Fibroblast of lung (primary cell): Measurements from ENCODE around the gene CCDC171. TPM values are rescaled to one million over a fixed set of nuclear protein-coding genes. Genes with fewer than 3 reads are reported as not detected.
A peak's percentile ranks its signal among the peaks of the same experiment; 100 is the strongest.

ENCODE experiments used
- DNase-seq, 2 donors: peaks; one replicate each; pipeline versions ENCODE4 v3.0.0 to v3.0.0-alpha.2; 2010; ENCODE audit warnings: low read depth in 2 of 2
- H2AFZ ChIP-seq: 2 replicates; pipeline ENCODE4 v1.5.1; 2012; ENCODE audit warnings: low read length, control low read depth, inconsistent platforms
- H3K27ac ChIP-seq: 2 replicates; pipeline ENCODE4 v1.5.1; 2011; ENCODE audit warnings: low read length, control low read depth; ENCODE audit not compliant: insufficient read depth
- H3K27me3 ChIP-seq: 2 replicates; pipeline ENCODE4 v1.5.1; 2011; ENCODE audit warnings: mild to moderate bottlenecking, low read length; ENCODE audit not compliant: control insufficient read depth, insufficient read depth
- H3K36me3 ChIP-seq: 2 replicates; pipeline ENCODE4 v1.5.1; 2011; ENCODE audit warnings: low read length; ENCODE audit not compliant: control insufficient read depth, insufficient read depth
- H3K4me1 ChIP-seq: 2 replicates; pipeline ENCODE4 v1.5.1; 2011; ENCODE audit warnings: low read length; ENCODE audit not compliant: control insufficient read depth, insufficient read depth; ENCODE audit errors: extremely low read depth
- H3K4me2 ChIP-seq: 2 replicates; pipeline ENCODE4 v1.5.1; 2011; ENCODE audit warnings: low read length, control low read depth; ENCODE audit not compliant: insufficient read depth; ENCODE audit errors: extremely low read depth
- H3K4me3 ChIP-seq, 4 experiments: fragments of 200-600 bp in 1 of 4; sonication (generic) in 1 of 4; replicated peaks in 1 of 4; 2 replicates each; pipeline ENCODE4 v1.5.1; 2011 to 2016; ENCODE audit warnings: low read length in 4 of 4, low read depth in 3 of 4, mild to moderate bottlenecking in 3 of 4, control low read depth in 2 of 4, inconsistent platforms in 1 of 4, mixed read lengths in 1 of 4; ENCODE audit not compliant: insufficient read depth in 1 of 4; ENCODE audit errors: control extremely low read depth in 1 of 4
- H3K79me2 ChIP-seq: 2 replicates; pipeline ENCODE4 v1.5.1; 2012; ENCODE audit warnings: mild to moderate bottlenecking, low read length, inconsistent platforms; ENCODE audit not compliant: control insufficient read depth, insufficient read depth
- H3K9ac ChIP-seq: 2 replicates; pipeline ENCODE4 v1.5.1; 2011; ENCODE audit warnings: mild to moderate bottlenecking, low read length, control low read depth; ENCODE audit not compliant: insufficient read depth
- H3K9me3 ChIP-seq: 2 replicates; pipeline ENCODE4 v1.5.1; 2012; ENCODE audit warnings: low read depth, low read length; ENCODE audit not compliant: control insufficient read depth, insufficient read depth
- H4K20me1 ChIP-seq: 2 replicates; pipeline ENCODE4 v1.5.1; 2011; ENCODE audit warnings: low read length; ENCODE audit not compliant: control insufficient read depth, insufficient read depth; ENCODE audit errors: extremely low read depth
- EZH2 ChIP-seq: IDR thresholded peaks from 2 replicates; pipeline ENCODE4 v1.5.1; 2012; ENCODE audit warnings: low read length, control low read depth, mild to moderate bottlenecking; ENCODE audit errors: missing control alignments
- polyA plus RNA-seq, 2 donors: library from polyadenylated mRNA; depleted of rRNA in 1 of 2; stranded (reverse) in 1 of 2; unstranded in 1 of 2; fragments of >200 nt; gene quantifications; 2 replicates each; pipeline ENCODE4 v1.2.1, GENCODE V29; 2011 to 2012; ENCODE audit warnings: missing spikeins in 1 of 2
- total RNA-seq: library from RNA; depleted of rRNA; stranded (reverse); fragments of >200 nt; gene quantifications from 2 replicates; pipeline ENCODE4 v1.2.1, GENCODE V29; 2014
- TF ChIP-seq, protein P1 (sequence below), 2 donors: IDR thresholded peaks in 1 of 2; conservative IDR thresholded peaks in 1 of 2; 1 replicate in 1 of 2; 2 replicates in 1 of 2; pipeline ENCODE4 v1.5.1; 2011 to 2012; ENCODE audit warnings: low read length in 2 of 2, control low read depth in 1 of 2, inconsistent platforms in 1 of 2, low read depth in 1 of 2, mild to moderate bottlenecking in 1 of 2

CCDC171 gene
- total and polyA plus RNA-seq, 2 donors (not counting 1 experiment from before 2014, with no cell fraction given): 0.62 to 4.8 TPM

DNA sequence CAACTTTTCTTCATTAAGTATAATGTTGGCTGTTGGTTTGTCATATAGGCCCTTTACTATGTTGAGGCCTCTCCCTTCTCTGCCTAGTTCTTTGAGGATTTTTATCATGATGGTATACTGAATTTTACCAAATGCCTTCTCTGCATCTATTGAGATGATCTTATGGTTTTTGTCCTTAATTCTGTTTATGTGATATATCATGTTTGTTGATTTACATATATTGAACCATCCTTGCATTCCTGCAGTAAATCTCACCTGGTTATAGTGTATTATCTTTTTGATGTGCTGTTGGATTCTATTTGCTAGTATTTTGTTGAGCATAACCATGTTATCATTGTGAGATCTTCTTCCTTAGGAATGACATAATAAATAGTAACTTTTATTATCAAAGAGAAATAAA lies 362.9 kb downstream of the CCDC171 start:
- no peaks in the 10 kb centered on the region for H3K4me1 ChIP-seq
- no peaks in the 10 kb centered on the region for H4K20me1 ChIP-seq
- no peaks in the 10 kb centered on the region for H3K27me3 ChIP-seq
- TF ChIP-seq EZH2: no peak
- TF ChIP-seq, protein P1, sequence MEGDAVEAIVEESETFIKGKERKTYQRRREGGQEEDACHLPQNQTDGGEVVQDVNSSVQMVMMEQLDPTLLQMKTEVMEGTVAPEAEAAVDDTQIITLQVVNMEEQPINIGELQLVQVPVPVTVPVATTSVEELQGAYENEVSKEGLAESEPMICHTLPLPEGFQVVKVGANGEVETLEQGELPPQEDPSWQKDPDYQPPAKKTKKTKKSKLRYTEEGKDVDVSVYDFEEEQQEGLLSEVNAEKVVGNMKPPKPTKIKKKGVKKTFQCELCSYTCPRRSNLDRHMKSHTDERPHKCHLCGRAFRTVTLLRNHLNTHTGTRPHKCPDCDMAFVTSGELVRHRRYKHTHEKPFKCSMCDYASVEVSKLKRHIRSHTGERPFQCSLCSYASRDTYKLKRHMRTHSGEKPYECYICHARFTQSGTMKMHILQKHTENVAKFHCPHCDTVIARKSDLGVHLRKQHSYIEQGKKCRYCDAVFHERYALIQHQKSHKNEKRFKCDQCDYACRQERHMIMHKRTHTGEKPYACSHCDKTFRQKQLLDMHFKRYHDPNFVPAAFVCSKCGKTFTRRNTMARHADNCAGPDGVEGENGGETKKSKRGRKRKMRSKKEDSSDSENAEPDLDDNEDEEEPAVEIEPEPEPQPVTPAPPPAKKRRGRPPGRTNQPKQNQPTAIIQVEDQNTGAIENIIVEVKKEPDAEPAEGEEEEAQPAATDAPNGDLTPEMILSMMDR (conservative IDR thresholded peaks at IDR 0.05 in 1 of 2, IDR thresholded peaks at IDR 0.05 in 1 of 2; ENCODE audit: low read depth in 1 of 2, low read length in 2 of 2): no peak
- H3K27ac ChIP-seq: no peak overlapping the region
- no peak overlapping the region for H3K4me3 ChIP-seq
- no peak overlapping the region for H2AFZ ChIP-seq
- H3K79me2 ChIP-seq: no peaks in the 10 kb centered on the region
- DNase-seq: peak in 1 of 2 donors; percentile 19
- no peaks in the 10 kb centered on the region for H3K9me3 ChIP-seq
- H3K36me3 ChIP-seq: no peaks in the 10 kb centered on the region
- H3K9ac ChIP-seq: no peak overlapping the region
- H3K4me2 ChIP-seq: no peak overlapping the region

DNA sequence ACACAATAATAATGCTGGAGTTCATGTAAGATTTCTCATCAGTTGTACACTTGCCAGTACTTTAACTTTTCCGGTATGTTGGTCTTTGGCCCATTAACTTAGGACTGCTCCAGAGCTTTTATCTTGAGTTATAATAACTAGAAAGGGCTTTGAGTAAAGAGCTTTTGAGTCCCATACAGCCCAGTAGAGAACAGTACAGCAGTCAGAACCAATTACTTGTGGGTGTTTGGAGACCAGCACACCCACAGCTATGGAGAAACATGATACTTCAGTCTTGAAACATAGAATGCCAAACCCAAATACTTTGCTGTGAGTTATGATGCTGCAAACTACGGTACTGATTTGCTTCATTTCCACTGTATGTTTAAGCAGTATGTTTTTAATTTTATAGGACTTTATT lies 374.3 kb downstream of the CCDC171 start:
- Histone ChIP-seq H3K9ac (no peak overlapping the region), H3K27me3 (no peaks in the 10 kb centered on the region), H3K4me1 (no peaks in the 10 kb centered on the region), H2AFZ (no peak overlapping the region), H3K79me2 (no peaks in the 10 kb centered on the region), H4K20me1 (no peaks in the 10 kb centered on the region), H3K36me3 (no peaks in the 10 kb centered on the region), H3K4me2 (no peak overlapping the region), H3K27ac (no peak overlapping the region), H3K9me3 (no peaks in the 10 kb centered on the region), H3K4me3 (no peak overlapping the region)
- peak; percentile 44 to 59 for DNase-seq
- TF ChIP-seq, protein P1 (conservative IDR thresholded peaks at IDR 0.05 in 1 of 2, IDR thresholded peaks at IDR 0.05 in 1 of 2; ENCODE audit: low read depth in 1 of 2, low read length in 2 of 2): no peak
- no peak for TF ChIP-seq EZH2

DNA sequence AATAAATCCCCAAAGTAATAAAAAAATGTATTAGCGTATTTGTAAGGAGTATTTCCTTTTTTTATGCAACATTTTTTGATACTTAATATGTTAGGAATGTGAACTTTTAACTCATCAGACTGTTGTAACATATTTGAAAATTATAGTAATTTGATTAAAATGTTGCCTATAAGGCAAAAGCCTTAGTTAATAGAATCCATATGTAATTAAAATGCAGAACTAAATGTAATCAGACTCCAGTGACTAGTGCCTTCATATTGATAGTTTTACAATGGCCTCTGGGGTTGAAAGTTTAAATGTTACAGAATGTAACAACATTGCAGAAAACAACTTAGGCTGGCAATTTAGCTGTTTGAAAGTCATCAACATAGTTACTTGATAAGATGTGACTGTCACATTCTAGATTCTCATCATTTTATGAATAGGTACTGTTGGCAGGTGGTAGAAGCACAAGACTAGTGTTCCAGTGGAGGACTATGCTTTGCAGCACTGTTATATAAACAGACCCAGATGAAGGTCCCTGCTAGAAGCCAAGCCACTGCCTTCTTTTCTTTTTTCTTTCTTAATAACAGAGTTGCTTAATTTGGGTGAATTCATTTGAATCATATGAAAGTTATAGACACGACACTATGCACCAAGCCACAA lies 382.9 kb downstream of the CCDC171 start:
- Histone ChIP-seq H3K9ac (no peak overlapping the region), H3K36me3 (no peaks in the 10 kb centered on the region), H3K79me2 (no peaks in the 10 kb centered on the region), H3K4me1 (peaks cover 2% of the 10 kb centered on the region), H4K20me1 (no peaks in the 10 kb centered on the region), H3K9me3 (no peaks in the 10 kb centered on the region), H3K4me3 (no peak overlapping the region), H3K4me2 (peak overlapping the region; percentile 13), H2AFZ (no peak overlapping the region), H3K27ac (no peak overlapping the region), H3K27me3 (no peaks in the 10 kb centered on the region)
- peak; percentile 11 to 44 for DNase-seq
- TF ChIP-seq, protein P1 (conservative IDR thresholded peaks at IDR 0.05 in 1 of 2, IDR thresholded peaks at IDR 0.05 in 1 of 2; ENCODE audit: low read depth in 1 of 2, low read length in 2 of 2): no peak
- TF ChIP-seq EZH2: no peak
